ENCODE measurements around the gene RBPJ. TPM values are rescaled to one million over a fixed set of nuclear protein-coding genes. Genes with fewer than 3 reads are reported as not detected.

RBPJ gene
- total RNA-seq, 1 donor from 2014 or later: 120 TPM

DNA sequence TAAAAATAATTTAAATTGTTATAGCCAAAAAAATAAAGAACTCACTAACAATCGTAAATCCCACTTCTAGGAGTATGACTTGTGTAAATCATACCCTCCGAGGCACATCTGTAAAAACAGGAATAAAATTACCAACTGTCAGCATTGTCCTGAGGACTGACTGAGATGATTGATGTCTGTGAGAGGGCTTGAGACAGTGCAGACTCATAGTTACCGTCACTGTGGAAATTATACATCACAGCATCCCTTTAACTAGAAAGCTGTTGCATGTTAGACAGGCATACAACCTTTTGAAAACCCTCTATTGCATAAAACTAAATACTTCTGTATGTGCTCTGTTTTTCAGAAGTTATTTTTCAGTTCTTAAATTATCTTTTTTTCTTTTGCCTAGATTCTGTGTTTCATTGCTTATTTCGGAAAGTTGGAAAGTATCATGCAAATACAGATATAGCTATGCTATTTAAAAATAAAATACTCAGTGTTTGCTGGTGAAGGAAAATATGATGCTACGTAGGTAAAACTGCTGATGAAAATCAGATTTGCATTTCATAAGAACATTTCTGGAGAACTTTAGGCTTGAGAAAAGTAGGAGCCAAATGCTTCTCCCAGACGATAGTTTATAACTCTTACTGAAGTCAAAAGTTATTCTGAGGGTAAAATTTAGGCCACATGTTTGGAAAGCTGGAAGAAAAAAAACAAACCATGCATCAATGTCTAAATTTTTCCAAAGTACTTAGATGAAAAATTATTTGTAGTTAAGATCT lies 13.6 kb upstream of the RBPJ start:
- H3K27me3 Mint-ChIP-seq (ENCODE audit: insufficient read depth, low read depth): no peaks in the 10 kb centered on the region
- H3K4me1 Mint-ChIP-seq: no peaks in the 10 kb centered on the region
- no peaks in the 10 kb centered on the region for H3K36me3 Mint-ChIP-seq
- Histone ChIP-seq H3K79me2 (ENCODE audit: low read depth) (no peaks in the 10 kb centered on the region), H3K9ac (no peak overlapping the region), H4K20me1 (ENCODE audit: low read depth) (no peaks in the 10 kb centered on the region), H3K4me3 (no peak overlapping the region), H3F3A (ENCODE audit: low read depth) (no peaks in the 10 kb centered on the region), H3K27me3 (no peaks in the 10 kb centered on the region), H2AFZ (replicated peaks) (no peak overlapping the region), H3K9me3 (ENCODE audit: low read depth) (no peaks in the 10 kb centered on the region), H3K4me1 (no peaks in the 10 kb centered on the region), H3K36me3 (no peaks in the 10 kb centered on the region), H3K4me2 (no peak overlapping the region), H3K27ac (no peak overlapping the region)
- no peak for TF ChIP-seq EZH2 (IDR thresholded peaks at IDR 0.05)
- TF ChIP-seq EZH2phosphoT487 (IDR thresholded peaks at IDR 0.05): no peak
- TF ChIP-seq, protein P1, sequence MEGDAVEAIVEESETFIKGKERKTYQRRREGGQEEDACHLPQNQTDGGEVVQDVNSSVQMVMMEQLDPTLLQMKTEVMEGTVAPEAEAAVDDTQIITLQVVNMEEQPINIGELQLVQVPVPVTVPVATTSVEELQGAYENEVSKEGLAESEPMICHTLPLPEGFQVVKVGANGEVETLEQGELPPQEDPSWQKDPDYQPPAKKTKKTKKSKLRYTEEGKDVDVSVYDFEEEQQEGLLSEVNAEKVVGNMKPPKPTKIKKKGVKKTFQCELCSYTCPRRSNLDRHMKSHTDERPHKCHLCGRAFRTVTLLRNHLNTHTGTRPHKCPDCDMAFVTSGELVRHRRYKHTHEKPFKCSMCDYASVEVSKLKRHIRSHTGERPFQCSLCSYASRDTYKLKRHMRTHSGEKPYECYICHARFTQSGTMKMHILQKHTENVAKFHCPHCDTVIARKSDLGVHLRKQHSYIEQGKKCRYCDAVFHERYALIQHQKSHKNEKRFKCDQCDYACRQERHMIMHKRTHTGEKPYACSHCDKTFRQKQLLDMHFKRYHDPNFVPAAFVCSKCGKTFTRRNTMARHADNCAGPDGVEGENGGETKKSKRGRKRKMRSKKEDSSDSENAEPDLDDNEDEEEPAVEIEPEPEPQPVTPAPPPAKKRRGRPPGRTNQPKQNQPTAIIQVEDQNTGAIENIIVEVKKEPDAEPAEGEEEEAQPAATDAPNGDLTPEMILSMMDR (IDR thresholded peaks at IDR 0.05): no peak
- H3K9me3 Mint-ChIP-seq: no peaks in the 10 kb centered on the region
- no peak overlapping the region for H3K4me3 Mint-ChIP-seq
- H3K27ac Mint-ChIP-seq: no peak overlapping the region
- DNase-seq (ENCODE audit: low spot score): no peak

- H3K27ac ChIP-seq: no peak overlapping the region
- H3K9me3 ChIP-seq (ENCODE audit: low read depth): no peaks in the 10 kb centered on the region
- TF ChIP-seq EZH2phosphoT487 (IDR thresholded peaks at IDR 0.05) (no peak), EZH2 (IDR thresholded peaks at IDR 0.05) (no peak)
- TF ChIP-seq, protein P1 (IDR thresholded peaks at IDR 0.05): no peak
- H3K4me1 Mint-ChIP-seq: no peaks in the 10 kb centered on the region
- no peaks in the 10 kb centered on the region for H3K27me3 Mint-ChIP-seq (ENCODE audit: insufficient read depth, low read depth)
- no peak overlapping the region for H3K4me3 Mint-ChIP-seq
- H3K27ac Mint-ChIP-seq: no peak overlapping the region
- DNase-seq (ENCODE audit: low spot score): no peak
- H3K79me2 ChIP-seq (ENCODE audit: low read depth): no peaks in the 10 kb centered on the region
- H3K4me3 ChIP-seq: no peak overlapping the region
- H4K20me1 ChIP-seq (ENCODE audit: low read depth): no peaks in the 10 kb centered on the region
- H2AFZ ChIP-seq (replicated peaks): no peak overlapping the region
- H3K9me3 Mint-ChIP-seq: no peaks in the 10 kb centered on the region
- H3K36me3 ChIP-seq: no peaks in the 10 kb centered on the region
- no peak overlapping the region for H3K9ac ChIP-seq
- H3F3A ChIP-seq (ENCODE audit: low read depth): no peaks in the 10 kb centered on the region
- H3K36me3 Mint-ChIP-seq: no peaks in the 10 kb centered on the region
- H3K27me3 ChIP-seq: no peaks in the 10 kb centered on the region
- H3K4me2 ChIP-seq: no peak overlapping the region
- H3K4me1 ChIP-seq: no peaks in the 10 kb centered on the region
Measured at GRCh38 chr4:26308568-26308967, 12.2 kb upstream of the RBPJ start.

GRCh38 chr4:26310264-26310663 lies 10.6 kb upstream of the RBPJ start:
- Mint-ChIP-seq H3K4me3 (no peak overlapping the region), H3K27ac (no peak overlapping the region), H3K27me3 (ENCODE audit: insufficient read depth, low read depth) (no peaks in the 10 kb centered on the region), H3K9me3 (peaks cover 9% of the 10 kb centered on the region), H3K36me3 (no peaks in the 10 kb centered on the region), H3K4me1 (no peaks in the 10 kb centered on the region)
- Histone ChIP-seq H3K4me2 (no peak overlapping the region), H3K36me3 (no peaks in the 10 kb centered on the region), H3K4me3 (no peak overlapping the region), H3K27me3 (no peaks in the 10 kb centered on the region), H2AFZ (replicated peaks) (no peak overlapping the region), H3F3A (ENCODE audit: low read depth) (no peaks in the 10 kb centered on the region), H4K20me1 (ENCODE audit: low read depth) (no peaks in the 10 kb centered on the region), H3K27ac (no peak overlapping the region), H3K9me3 (ENCODE audit: low read depth) (no peaks in the 10 kb centered on the region), H3K9ac (no peak overlapping the region), H3K4me1 (no peaks in the 10 kb centered on the region), H3K79me2 (ENCODE audit: low read depth) (no peaks in the 10 kb centered on the region)
- no peak for TF ChIP-seq EZH2phosphoT487 (IDR thresholded peaks at IDR 0.05)
- TF ChIP-seq, protein P1 (IDR thresholded peaks at IDR 0.05): no peak
- TF ChIP-seq EZH2 (IDR thresholded peaks at IDR 0.05): no peak
- DNase-seq (ENCODE audit: low spot score): no peak
